Liver (tissue), 9 donors: ENCODE measurements around the gene RAB11FIP3. TPM values are rescaled to one million over a fixed set of nuclear protein-coding genes. Genes with fewer than 3 reads are reported as not detected.

Source experiments
- DNase-seq: peaks from one replicate; pipeline ENCODE4 v3.0.0-alpha.2; 2017; ENCODE audit warnings: low spot score
- H3K27ac ChIP-seq, 2 donors: one replicate each; pipeline ENCODE4 v1.7.0; 2013; ENCODE audit warnings: inconsistent platforms in 2 of 2, low read length in 2 of 2, control low read depth in 1 of 2, low read depth in 1 of 2, mild to moderate bottlenecking in 1 of 2
- H3K27me3 ChIP-seq, 4 donors: one replicate each; pipeline versions ENCODE4 v1.6.1 to v1.7.0; 2013; ENCODE audit warnings: low read length in 3 of 4, inconsistent platforms in 1 of 4, mild to moderate bottlenecking in 1 of 4, moderate library complexity in 1 of 4; ENCODE audit not compliant: control insufficient read depth in 4 of 4, insufficient read depth in 4 of 4
- H3K36me3 ChIP-seq, 4 donors: one replicate each; pipeline versions ENCODE4 v1.6.1 to v1.7.0; 2013; ENCODE audit warnings: low read length in 3 of 4, mild to moderate bottlenecking in 3 of 4, low read depth in 1 of 4, moderate library complexity in 1 of 4; ENCODE audit not compliant: control insufficient read depth in 4 of 4, insufficient read depth in 3 of 4
- H3K4me1 ChIP-seq, 4 donors: one replicate each; pipeline versions ENCODE4 v1.6.1 to v1.7.0; 2013; ENCODE audit warnings: low read length in 3 of 4, mild to moderate bottlenecking in 3 of 4, moderate library complexity in 1 of 4; ENCODE audit not compliant: control insufficient read depth in 4 of 4, insufficient read depth in 4 of 4
- H3K4me3 ChIP-seq, 3 donors: one replicate each; pipeline versions ENCODE4 v1.6.1 to v1.7.0; 2013; ENCODE audit warnings: low read length in 3 of 3, control low read depth in 1 of 3, low read depth in 1 of 3, mild to moderate bottlenecking in 1 of 3
- H3K9ac ChIP-seq, 2 donors: one replicate each; pipeline ENCODE4 v1.7.0; 2013; ENCODE audit warnings: low read length in 2 of 2, mild to moderate bottlenecking in 2 of 2, moderate library complexity in 2 of 2, control low read depth in 1 of 2, low read depth in 1 of 2
- H3K9me3 ChIP-seq, 4 donors: one replicate each; pipeline versions ENCODE4 v1.6.1 to v1.7.0; 2013; ENCODE audit warnings: low read length in 3 of 4; ENCODE audit not compliant: control insufficient read depth in 4 of 4
- ATF3 ChIP-seq: IDR thresholded peaks from 2 replicates; pipeline ENCODE4 v1.6.1; 2016; ENCODE audit warnings: antibody characterized with exemption
- CTCF ChIP-seq: fragments of 150-350 bp; IDR thresholded peaks from 2 replicates; pipeline ENCODE4 v1.5.1; 2017; ENCODE audit warnings: improper control_type of control experiment, low read depth, low read length; ENCODE audit not compliant: missing input control
- EGR1 ChIP-seq, 2 donors: IDR thresholded peaks; 2 replicates each; pipeline ENCODE4 v1.6.1; 2016 to 2018; ENCODE audit warnings: antibody characterized with exemption in 2 of 2, low read depth in 2 of 2
- FOXA1 ChIP-seq: IDR thresholded peaks from 2 replicates; pipeline ENCODE4 v1.6.1; 2016; ENCODE audit warnings: antibody characterized with exemption
- FOXA2 ChIP-seq: IDR thresholded peaks from 2 replicates; pipeline ENCODE4 v1.6.1; 2016; ENCODE audit warnings: antibody characterized with exemption
- GABPA ChIP-seq, 2 donors: IDR thresholded peaks in 1 of 2; conservative IDR thresholded peaks in 1 of 2; 2 replicates each; pipeline ENCODE4 v1.6.1; 2016; ENCODE audit warnings: antibody characterized with exemption in 2 of 2, mild to moderate bottlenecking in 1 of 2, moderate library complexity in 1 of 2
- HNF4A ChIP-seq, 2 donors: conservative IDR thresholded peaks; 2 replicates each; pipeline ENCODE4 v1.6.1; 2016; ENCODE audit warnings: antibody characterized with exemption in 2 of 2, mild to moderate bottlenecking in 2 of 2
- HNF4G ChIP-seq: IDR thresholded peaks from 2 replicates; pipeline ENCODE4 v1.6.1; 2016; ENCODE audit warnings: antibody characterized with exemption
- JUND ChIP-seq, 2 donors: IDR thresholded peaks; 2 replicates each; pipeline ENCODE4 v1.6.1; 2016; ENCODE audit warnings: antibody characterized with exemption in 2 of 2
- MAX ChIP-seq: IDR thresholded peaks from 2 replicates; pipeline ENCODE4 v1.6.1; 2016; ENCODE audit warnings: antibody characterized with exemption
- NR2F2 ChIP-seq: IDR thresholded peaks from 2 replicates; pipeline ENCODE4 v1.6.1; 2016; ENCODE audit warnings: antibody characterized with exemption
- RAD21 ChIP-seq, 2 donors: IDR thresholded peaks; 2 replicates each; pipeline ENCODE4 v1.6.1; 2016; ENCODE audit warnings: antibody characterized with exemption in 2 of 2, mild to moderate bottlenecking in 2 of 2
- REST ChIP-seq: IDR thresholded peaks from 2 replicates; pipeline ENCODE4 v1.6.1; 2016; ENCODE audit warnings: antibody characterized with exemption, mild to moderate bottlenecking
- RXRA ChIP-seq, 2 donors: IDR thresholded peaks; 2 replicates each; pipeline ENCODE4 v1.6.1; 2017 to 2018; ENCODE audit warnings: antibody characterized with exemption in 2 of 2, mild to moderate bottlenecking in 1 of 2
- SP1 ChIP-seq: IDR thresholded peaks from 2 replicates; pipeline ENCODE4 v1.6.1; 2018; ENCODE audit warnings: antibody characterized with exemption, mild to moderate bottlenecking
- TAF1 ChIP-seq: conservative IDR thresholded peaks from 2 replicates; pipeline ENCODE4 v1.6.1; 2016; ENCODE audit warnings: antibody characterized with exemption, mild to moderate bottlenecking
- YY1 ChIP-seq: IDR thresholded peaks from 2 replicates; pipeline ENCODE4 v1.6.1; 2016; ENCODE audit warnings: antibody characterized with exemption, mild to moderate bottlenecking
- ZBTB33 ChIP-seq: IDR thresholded peaks from 2 replicates; pipeline ENCODE4 v1.6.1; 2016; ENCODE audit warnings: antibody characterized with exemption
- WGBS: extraction: QIAGEN DNeasy Blood & Tissue Kit; methylation state at CpG from one replicate; pipeline ENCODE4 v1.1.7; 2013; 5-methylcytosine and 5-hydroxymethylcytosine counted together
- polyA plus RNA-seq, 2 donors: library from polyadenylated mRNA; stranded (reverse) in 1 of 2; unstranded in 1 of 2; fragments of 200-250 nt in 1 of 2; fragments of >200 nt in 1 of 2; fragmentation: Nextera tagmentation in 1 of 2; extraction: Ambion mirVana in 1 of 2; gene quantifications; one replicate each; pipeline versions ENCODE4 v1.2.1 to v1.2.3, GENCODE V29; 2013 to 2015
- total RNA-seq, 2 donors: library from RNA; depleted of rRNA; stranded (reverse); fragments of >200 nt; gene quantifications; one replicate each; pipeline ENCODE4 v1.2.3, GENCODE V29; 2014
- donor health status: healthy.
- donor health status: healthy.
- donor health status: healthy.
- donor health status: healthy.
- donor health status: healthy.

Gene RAB11FIP3
- total and polyA plus RNA-seq, 4 donors, result 3.5 to 29.4 (median 15.7) TPM

GRCh38 chr16:474420-475122 lies 49.1 kb downstream of the RAB11FIP3 start:
- WGBS, result 81% methylated on average over 19 of the region's 19 CpGs
- H3K27ac ChIP-seq, result no peak overlapping the region
- no peak overlapping the region for H3K4me3 ChIP-seq
- H3K9me3 ChIP-seq, result no peaks in the 10 kb centered on the region
- H3K9ac ChIP-seq, result no peak overlapping the region
- no peaks in the 10 kb centered on the region for H3K27me3 ChIP-seq
- H3K4me1 ChIP-seq, result peaks cover 0 to 3% (median 1%) of the 10 kb centered on the region in 4 donors
- H3K36me3 ChIP-seq, result peaks cover 0 to 11% (median 6%) of the 10 kb centered on the region in 4 donors
- TF ChIP-seq REST (no peak), JUND (IDR thresholded peaks at IDR 0.05) (no peak), FOXA2 (no peak), ATF3 (no peak), NR2F2 (no peak), HNF4G (no peak), ZBTB33 (no peak), EGR1 (IDR thresholded peaks at IDR 0.05; ENCODE audit: low read depth in 2 of 2) (no peak), TAF1 (no peak), HNF4A (conservative IDR thresholded peaks at IDR 0.05) (no peak), RAD21 (IDR thresholded peaks at IDR 0.05) (no peak), RXRA (IDR thresholded peaks at IDR 0.05) (no peak), SP1 (no peak), MAX (no peak), YY1 (no peak), GABPA (IDR thresholded peaks at IDR 0.05 in 1 of 2, conservative IDR thresholded peaks at IDR 0.05 in 1 of 2) (no peak), FOXA1 (no peak), CTCF (no peak)
- DNase-seq, result no peak
